ENCODE results near the gene INSIG1. TPM values are rescaled to one million over a fixed set of nuclear protein-coding genes. Genes with fewer than 3 reads are reported as not detected.

Gene INSIG1
- total and polyA plus RNA-seq, 2 donors (not counting 3 experiments of a cell fraction or from before 2014, with no cell fraction given) = 79.3 to 102 TPM

GRCh38 chr7:155277385-155277994 lies 20.2 kb upstream of the INSIG1 start:
- Histone ChIP-seq H3K9ac (replicated peaks; ENCODE audit: extremely low read depth, insufficient read depth, low read length) (peak overlapping the region; percentile 4), H4K20me1 (replicated peaks; ENCODE audit: control insufficient read depth, extremely low read depth, insufficient read depth, low read length) (no peaks in the 10 kb centered on the region), H3K4me2 (ENCODE audit: insufficient read depth, low read length) (peak overlapping the region; percentile 64), H3K36me3 (ENCODE audit: control insufficient read depth in 2 of 2, extremely low read depth in 1 of 2, insufficient read depth in 2 of 2, low read length in 2 of 2) (no peaks in the 10 kb centered on the region), H3K4me1 (ENCODE audit: control insufficient read depth, extremely low read depth, insufficient read depth, low read length) (peaks cover 23% of the 10 kb centered on the region), H2AFZ (ENCODE audit: low read depth, low read length) (no peak overlapping the region), H3K4me3 (replicated peaks in 1 of 3; ENCODE audit: insufficient read depth in 1 of 3, low read depth in 1 of 3, low read length in 3 of 3) (no peak overlapping the region), H3K9me3 (replicated peaks; ENCODE audit: control insufficient read depth, insufficient read depth, low read length) (no peaks in the 10 kb centered on the region), H3K9me1 (replicated peaks; ENCODE audit: control insufficient read depth, extremely low read depth, insufficient read depth, low read length) (no peaks in the 10 kb centered on the region), H3K27me3 (ENCODE audit: control insufficient read depth in 2 of 2, insufficient read depth in 2 of 2, low read length in 2 of 2) (peaks cover 2 to 13% of the 10 kb centered on the region in 2 experiments), H3K79me2 (ENCODE audit: control insufficient read depth, insufficient read depth, low read length) (no peaks in the 10 kb centered on the region), H3K27ac (ENCODE audit: insufficient read depth, low read depth, low read length) (no peak overlapping the region)
- ChIA-PET POLR2A (no interaction called here), CTCF (no interaction called here)
- peak; percentile 98 for FAIRE-seq
- intact Hi-C loops (cut with micrococcal nuclease) (loop anchor here (1.0 to 2.0 kb wide), 3 partner anchors 20 to 72 kb away; partner anchors contain the start of gene INSIG1), dilution Hi-C loops (cut with MboI; ENCODE audit: extremely low pct_ligation_motif_present, low sequenced_read_pairs) (no loop called here)
- DNase-seq (ENCODE audit: low read depth, low spot score) = peak; percentile 52
- TF ChIP-seq MYC (IDR thresholded peaks at IDR 0.05; ENCODE audit: low read depth, low read length) (no peak), EZH2 (IDR thresholded peaks at IDR 0.05; ENCODE audit: borderline replicate concordance, low read depth, low read length, severe bottlenecking) (no peak), POLR2A (IDR thresholded peaks at IDR 0.05; ENCODE audit: low read depth, low read length) (no peak), JUN (IDR thresholded peaks at IDR 0.05; ENCODE audit: borderline replicate concordance, insufficient read depth, insufficient read length, low read depth) (no peak), FOS (IDR thresholded peaks at IDR 0.05; ENCODE audit: borderline replicate concordance, insufficient read depth, low read length) (peak; percentile 92), CTCF (IDR thresholded peaks at IDR 0.05; ENCODE audit: extremely low read depth in 1 of 2, insufficient read depth in 1 of 2, low read depth in 1 of 2, low read length in 2 of 2) (no peak), GATA2 (IDR thresholded peaks at IDR 0.05; ENCODE audit: insufficient read depth, insufficient read length, low read depth, low read length) (peak; percentile 93), POLR2AphosphoS5 (IDR thresholded peaks at IDR 0.05; ENCODE audit: insufficient read depth, low read depth, low read length) (peak; percentile 43), MAX (IDR thresholded peaks at IDR 0.05; ENCODE audit: insufficient read depth, insufficient read length) (no peak)
- BruUV-seq (replicated peaks) = no TSS peak
